ENCODE data around the gene POLR2C.

POLR2C gene

GRCh38 chr16:57507136-57508034, 44.9 kb downstream of the POLR2C start:
- DNase-seq = no peak

GRCh38 chr16:57508035-57508425, 45.6 kb downstream of the POLR2C start:
- DNase-seq = no peak

GRCh38 chr16:57509231-57509923, 46.9 kb downstream of the POLR2C start:
- DNase-seq = no peak

GRCh38 chr16:57510016-57510871, 47.8 kb downstream of the POLR2C start:
- no peak for DNase-seq

GRCh38 chr16:57512296-57513001, 50.0 kb downstream of the POLR2C start:
- DNase-seq = no peak

GRCh38 chr16:57513371-57514102, 51.1 kb downstream of the POLR2C start:
- DNase-seq = no peak

GRCh38 chr16:57514371-57514770, 51.9 kb downstream of the POLR2C start:
- no peak for DNase-seq

GRCh38 chr16:57514791-57515600, 52.5 kb downstream of the POLR2C start:
- no peak for DNase-seq

- no peak for DNase-seq
These were observed 53.8 kb downstream of the POLR2C start for GRCh38 chr16:57516176-57516725.

- no peak for DNase-seq
These were observed 54.3 kb downstream of the POLR2C start for GRCh38 chr16:57516773-57517172.

- DNase-seq = no peak
These were observed 55.2 kb downstream of the POLR2C start for GRCh38 chr16:57517397-57518367.

GRCh38 chr16:57518520-57518919, 56.0 kb downstream of the POLR2C start:
- no peak for DNase-seq

GRCh38 chr16:57518922-57519321, 56.4 kb downstream of the POLR2C start:
- DNase-seq = no peak

- DNase-seq = no peak
These were observed 57.4 kb downstream of the POLR2C start for GRCh38 chr16:57519796-57520360.

All from GF-D8 (cell line).